ENCODE data around the gene SQOR. TPM values are rescaled to one million over a fixed set of nuclear protein-coding genes. Genes with fewer than 3 reads are reported as not detected.

Gene SQOR
- total and polyA plus RNA-seq, 2 of the 4 experiments (the other 2 are of a cell fraction): 22.1 to 40.3 TPM

DNA sequence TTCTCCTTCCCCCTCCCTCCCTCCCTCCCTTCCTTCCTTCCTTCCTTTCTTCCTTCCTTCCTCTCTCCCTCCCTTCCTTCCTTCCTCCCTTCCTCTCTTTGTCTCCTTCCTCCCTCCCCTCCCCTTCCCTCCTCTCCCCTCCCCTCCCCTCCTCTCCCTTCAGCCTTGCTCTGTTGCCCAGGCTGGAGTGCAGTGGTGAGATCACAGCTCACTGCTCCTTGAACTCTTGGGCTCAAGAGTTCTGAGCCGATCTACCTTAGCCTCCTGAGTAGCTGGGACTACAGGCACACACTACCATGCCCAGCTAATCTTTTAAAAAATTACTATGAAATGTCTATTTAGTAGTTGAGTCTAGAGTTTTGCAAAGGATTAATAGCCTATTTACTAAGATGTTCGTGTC, 32.2 kb downstream of the SQOR start:
- Histone ChIP-seq H4K91ac (ENCODE audit: insufficient read depth, low read depth, low read length) (no peak overlapping the region), H2BK120ac (ENCODE audit: low read depth, low read length) (no peak overlapping the region), H3K14ac (replicated peaks; ENCODE audit: low read depth, low read length) (no peak overlapping the region), H3K9me3 (ENCODE audit: control insufficient read depth, insufficient read depth, low read length) (no peaks in the 10 kb centered on the region), H3K56ac (ENCODE audit: extremely low read depth, insufficient read depth, low read length) (no peak overlapping the region), H3K79me1 (ENCODE audit: low read depth in 1 of 2, low read length in 2 of 2) (no peaks in the 10 kb centered on the region), H3K27me3 (ENCODE audit: control insufficient read depth, insufficient read depth, low read length) (no peaks in the 10 kb centered on the region), H3K4me1 (ENCODE audit: control insufficient read depth, insufficient read depth, low read length) (peaks cover 6% of the 10 kb centered on the region; the same call in 1 of the 2 replicates), H3K4ac (ENCODE audit: low read depth, low read length) (no peak overlapping the region), H3K18ac (ENCODE audit: low read depth, low read length) (no peak overlapping the region), H3K4me3 (ENCODE audit: insufficient read depth, low read depth, low read length) (no peak overlapping the region), H3K9ac (ENCODE audit: low read depth, low read length) (no peak overlapping the region), H3K36me3 (ENCODE audit: control insufficient read depth, insufficient read depth, low read length) (peaks cover 7% of the 10 kb centered on the region), H2BK15ac (ENCODE audit: low read depth, low read length) (no peak overlapping the region), H4K20me1 (ENCODE audit: insufficient read depth, low read length) (no peaks in the 10 kb centered on the region), H3K27ac (ENCODE audit: insufficient read depth, low read length) (no peak overlapping the region), H4K8ac (ENCODE audit: low read depth in 2 of 2, low read length in 2 of 2) (no peak overlapping the region), H4K5ac (ENCODE audit: low read depth, low read length) (no peak overlapping the region), H2BK5ac (ENCODE audit: low read depth, low read length, poor library complexity, severe bottlenecking) (no peak overlapping the region), H2BK20ac (ENCODE audit: low read depth, low read length) (no peak overlapping the region), H2AFZ (replicated peaks; ENCODE audit: low read length, poor library complexity) (no peak overlapping the region), H3K4me2 (ENCODE audit: low read depth, low read length) (no peak overlapping the region), H2AK5ac (ENCODE audit: low read depth, low read length) (no peak overlapping the region), H2AK9ac (replicated peaks; ENCODE audit: low read depth, low read length, poor library complexity) (no peak overlapping the region), H3K9me1 (ENCODE audit: insufficient read depth, low read length) (no peaks in the 10 kb centered on the region), H3K23ac (ENCODE audit: low read depth, low read length) (no peak overlapping the region)
- intact Hi-C loops (cut with micrococcal nuclease): no loop called here
- ChIA-PET CTCF (interaction anchor here (0.9 to 1.0 kb wide), 2 partner anchors 12 to 36 kb away, joined by 3 read pairs; no protein-coding TSS in a partner anchor), POLR2A (ENCODE audit: unreplicated experiment) (no interaction called here)
- no peak for ATAC-seq (ENCODE audit: low read depth)
- in situ Hi-C loops (cut with MboI; ENCODE audit: low sequenced_read_pairs): no loop called here
- WGBS, 2 experiments (ENCODE audit: extremely low coverage in 2 of 2, insufficient read length in 1 of 2): 20% methylated on average over 1 of the region's 2 CpGs; no CpG with 5 or more reads in 1 of the 2 experiments
- no TSS peak for BruUV-seq (replicated peaks)
- no peak for DNase-seq
- dilution Hi-C loops (cut with HindIII; ENCODE audit: low sequenced_read_pairs, unreplicated experiment): no loop called here
- TF ChIP-seq SMC3 (IDR thresholded peaks at IDR 0.05; ENCODE audit: low read depth, low read length): no peak
- no peak for TF ChIP-seq RCOR1 (IDR thresholded peaks at IDR 0.05; ENCODE audit: insufficient replicate concordance, low read length)
- TF ChIP-seq POLR2A (IDR thresholded peaks at IDR 0.05; ENCODE audit: low read depth, low read length): no peak
- TF ChIP-seq, protein P1, sequence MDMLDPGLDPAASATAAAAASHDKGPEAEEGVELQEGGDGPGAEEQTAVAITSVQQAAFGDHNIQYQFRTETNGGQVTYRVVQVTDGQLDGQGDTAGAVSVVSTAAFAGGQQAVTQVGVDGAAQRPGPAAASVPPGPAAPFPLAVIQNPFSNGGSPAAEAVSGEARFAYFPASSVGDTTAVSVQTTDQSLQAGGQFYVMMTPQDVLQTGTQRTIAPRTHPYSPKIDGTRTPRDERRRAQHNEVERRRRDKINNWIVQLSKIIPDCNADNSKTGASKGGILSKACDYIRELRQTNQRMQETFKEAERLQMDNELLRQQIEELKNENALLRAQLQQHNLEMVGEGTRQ (IDR thresholded peaks at IDR 0.05; ENCODE audit: low read depth, low read length): no peak
- TF ChIP-seq FOS (IDR thresholded peaks at IDR 0.05; ENCODE audit: low read depth, low read length): no peak
- no peak for TF ChIP-seq MXI1 (IDR thresholded peaks at IDR 0.05; ENCODE audit: borderline replicate concordance, low read depth, low read length)
- TF ChIP-seq, protein P2, sequence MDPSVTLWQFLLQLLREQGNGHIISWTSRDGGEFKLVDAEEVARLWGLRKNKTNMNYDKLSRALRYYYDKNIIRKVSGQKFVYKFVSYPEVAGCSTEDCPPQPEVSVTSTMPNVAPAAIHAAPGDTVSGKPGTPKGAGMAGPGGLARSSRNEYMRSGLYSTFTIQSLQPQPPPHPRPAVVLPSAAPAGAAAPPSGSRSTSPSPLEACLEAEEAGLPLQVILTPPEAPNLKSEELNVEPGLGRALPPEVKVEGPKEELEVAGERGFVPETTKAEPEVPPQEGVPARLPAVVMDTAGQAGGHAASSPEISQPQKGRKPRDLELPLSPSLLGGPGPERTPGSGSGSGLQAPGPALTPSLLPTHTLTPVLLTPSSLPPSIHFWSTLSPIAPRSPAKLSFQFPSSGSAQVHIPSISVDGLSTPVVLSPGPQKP (IDR thresholded peaks at IDR 0.05; ENCODE audit: borderline replicate concordance, low read depth, low read length): no peak
- no peak for TF ChIP-seq RFX5 (IDR thresholded peaks at IDR 0.05; ENCODE audit: low read depth, low read length)
- TF ChIP-seq, protein P3, sequence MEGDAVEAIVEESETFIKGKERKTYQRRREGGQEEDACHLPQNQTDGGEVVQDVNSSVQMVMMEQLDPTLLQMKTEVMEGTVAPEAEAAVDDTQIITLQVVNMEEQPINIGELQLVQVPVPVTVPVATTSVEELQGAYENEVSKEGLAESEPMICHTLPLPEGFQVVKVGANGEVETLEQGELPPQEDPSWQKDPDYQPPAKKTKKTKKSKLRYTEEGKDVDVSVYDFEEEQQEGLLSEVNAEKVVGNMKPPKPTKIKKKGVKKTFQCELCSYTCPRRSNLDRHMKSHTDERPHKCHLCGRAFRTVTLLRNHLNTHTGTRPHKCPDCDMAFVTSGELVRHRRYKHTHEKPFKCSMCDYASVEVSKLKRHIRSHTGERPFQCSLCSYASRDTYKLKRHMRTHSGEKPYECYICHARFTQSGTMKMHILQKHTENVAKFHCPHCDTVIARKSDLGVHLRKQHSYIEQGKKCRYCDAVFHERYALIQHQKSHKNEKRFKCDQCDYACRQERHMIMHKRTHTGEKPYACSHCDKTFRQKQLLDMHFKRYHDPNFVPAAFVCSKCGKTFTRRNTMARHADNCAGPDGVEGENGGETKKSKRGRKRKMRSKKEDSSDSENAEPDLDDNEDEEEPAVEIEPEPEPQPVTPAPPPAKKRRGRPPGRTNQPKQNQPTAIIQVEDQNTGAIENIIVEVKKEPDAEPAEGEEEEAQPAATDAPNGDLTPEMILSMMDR (conservative IDR thresholded peaks at IDR 0.05; ENCODE audit: low read depth, low read length): no peak
- no peak for TF ChIP-seq NFE2L2 (IDR thresholded peaks at IDR 0.05; ENCODE audit: low read depth, low read length)
- TF ChIP-seq RAD21 (IDR thresholded peaks at IDR 0.05; ENCODE audit: low read length): no peak
- no peak for TF ChIP-seq CHD1 (IDR thresholded peaks at IDR 0.05; ENCODE audit: low read depth, low read length)
- TF ChIP-seq CEBPB (IDR thresholded peaks at IDR 0.05; ENCODE audit: low read depth, low read length): no peak
- no peak for TF ChIP-seq MAZ (IDR thresholded peaks at IDR 0.05; ENCODE audit: borderline replicate concordance, low read depth, low read length)
- TF ChIP-seq BHLHE40 (IDR thresholded peaks at IDR 0.05; ENCODE audit: low read depth, low read length): no peak
- no peak for TF ChIP-seq MAFK (IDR thresholded peaks at IDR 0.05; ENCODE audit: low read depth, low read length)

All from IMR-90 (cell line).